ENCODE data around the gene DENND4A.
"Not testable (repeated sequence)": the region's sequence is repeated elsewhere in the genome, so short reads cannot be mapped to it uniquely, and the experiment has no call there.

The DENND4A gene

GRCh38 chr15:65818927-65819562, 27.0 kb upstream of the DENND4A start:
- DNase-seq (ENCODE audit: low spot score): no peak

GRCh38 chr15:65816441-65816840, 24.3 kb upstream of the DENND4A start:
- DNase-seq (ENCODE audit: low spot score): no peak

GRCh38 chr15:65816008-65816407, 23.9 kb upstream of the DENND4A start:
- not testable (repeated sequence) for DNase-seq (ENCODE audit: low spot score)

- DNase-seq (ENCODE audit: low spot score): not testable (repeated sequence)
These were observed 22.2 kb upstream of the DENND4A start for GRCh38 chr15:65814271-65814670.

- no peak for DNase-seq (ENCODE audit: low spot score)
These were observed 20.8 kb upstream of the DENND4A start for GRCh38 chr15:65812916-65813315.

GRCh38 chr15:65812467-65812866, 20.4 kb upstream of the DENND4A start:
- no peak for DNase-seq (ENCODE audit: low spot score)

- DNase-seq (ENCODE audit: low spot score): no peak
These were observed 19.7 kb upstream of the DENND4A start for GRCh38 chr15:65811835-65812234.

- DNase-seq (ENCODE audit: low spot score): not testable (repeated sequence)
These were observed 19.1 kb upstream of the DENND4A start for GRCh38 chr15:65811011-65811733.

GRCh38 chr15:65806397-65806796, 14.3 kb upstream of the DENND4A start:
- DNase-seq (ENCODE audit: low spot score): no peak

GRCh38 chr15:65805019-65805745, 13.1 kb upstream of the DENND4A start:
- DNase-seq (ENCODE audit: low spot score): no peak

GRCh38 chr15:65804252-65804931, 12.3 kb upstream of the DENND4A start:
- DNase-seq (ENCODE audit: low spot score): no peak

GRCh38 chr15:65801229-65801805, 9.2 kb upstream of the DENND4A start:
- DNase-seq (ENCODE audit: low spot score): no peak

GRCh38 chr15:65796610-65797078, 4.6 kb upstream of the DENND4A start:
- DNase-seq (ENCODE audit: low spot score): no peak

GRCh38 chr15:65795663-65796216, 3.6 kb upstream of the DENND4A start:
- no peak for DNase-seq (ENCODE audit: low spot score)

- DNase-seq (ENCODE audit: low spot score): no peak
These were observed 1.7 kb upstream of the DENND4A start for GRCh38 chr15:65793818-65794104.

GRCh38 chr15:65792988-65793817, 1.1 kb upstream of the DENND4A start:
- DNase-seq (ENCODE audit: low spot score): no peak

GRCh38 chr15:65791335-65792137, 557 bp downstream of the DENND4A start:
- DNase-seq (ENCODE audit: low spot score): peak; percentile 58

- DNase-seq (ENCODE audit: low spot score): no peak
These were observed 1.3 kb downstream of the DENND4A start for GRCh38 chr15:65790694-65791334.

GRCh38 chr15:65789759-65790425, 2.2 kb downstream of the DENND4A start:
- no peak for DNase-seq (ENCODE audit: low spot score)
